DLD1 (cell line): ENCODE results near the gene IFIT3.
"Not testable (repeated sequence)": the region's sequence is repeated elsewhere in the genome, so short reads cannot be mapped to it uniquely, and the experiment has no call there.

ENCODE experiments used
- in situ Hi-C: cut with HindIII; loops from 2 replicates; pipeline ENCODE4 v1.10.0; 2017; ENCODE audit warnings: low sequenced_read_pairs

Gene IFIT3

DNA sequence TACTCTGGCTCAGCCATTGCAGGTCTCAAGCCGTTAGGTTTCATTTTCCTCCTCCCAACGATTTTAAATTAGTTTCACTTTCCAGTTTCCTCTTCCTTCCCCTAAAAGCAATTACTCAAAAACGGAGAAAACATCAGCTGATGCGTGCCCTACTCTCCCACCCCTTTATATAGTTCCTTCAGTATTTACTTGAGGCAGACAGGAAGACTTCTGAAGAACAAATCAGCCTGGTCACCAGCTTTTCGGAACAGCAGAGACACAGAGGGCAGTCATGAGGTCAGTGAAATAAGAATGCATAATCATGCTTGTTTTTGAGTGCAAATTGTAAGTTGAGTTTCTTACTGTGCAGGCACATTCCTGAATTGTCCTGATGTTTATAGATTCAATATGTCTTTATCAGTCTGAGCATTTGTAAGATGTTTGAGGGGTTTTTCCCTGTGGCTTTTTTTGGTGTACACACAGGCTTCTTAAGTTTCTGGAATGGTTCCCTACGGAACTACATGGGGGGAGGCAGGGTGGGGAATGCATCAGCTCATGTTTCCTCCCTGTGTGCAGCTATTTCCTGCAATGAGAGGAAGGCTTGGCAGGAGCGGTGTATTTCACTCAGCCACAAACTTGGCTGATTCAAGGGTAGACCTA lies at the start of gene IFIT3:
TSS of gene IFIT3 (plus strand) at position 195 of the 639 bp plus-strand sequence. CDS start at position 272, 77 bp downstream.
- in situ Hi-C loops, result no loop called here

DNA sequence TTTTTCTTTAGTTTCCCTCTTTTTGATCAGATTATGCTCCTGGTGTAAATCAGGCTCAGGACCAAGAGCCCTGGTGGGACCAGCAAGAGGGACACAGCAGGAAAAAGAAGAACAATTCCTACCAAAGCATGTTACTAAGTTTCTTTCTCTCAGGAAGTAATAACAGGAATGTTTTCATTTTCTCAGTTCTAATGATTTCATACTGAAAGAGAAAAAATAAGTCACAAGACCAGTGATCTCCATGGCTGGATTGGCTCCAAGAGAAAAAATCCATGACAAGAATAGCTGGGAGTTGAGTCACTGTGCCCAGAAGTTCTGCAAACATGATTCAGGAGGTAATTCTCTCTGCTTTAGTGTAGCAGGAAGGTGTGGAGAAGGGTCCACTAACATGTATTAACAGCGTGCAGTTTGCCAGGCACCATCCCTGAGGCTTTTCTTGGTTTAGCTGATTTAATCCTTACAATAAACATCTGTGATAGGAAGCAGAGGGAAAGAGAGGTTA lies 49.7 kb upstream of the IFIT3 start:
- in situ Hi-C loops, result no loop called here

DNA sequence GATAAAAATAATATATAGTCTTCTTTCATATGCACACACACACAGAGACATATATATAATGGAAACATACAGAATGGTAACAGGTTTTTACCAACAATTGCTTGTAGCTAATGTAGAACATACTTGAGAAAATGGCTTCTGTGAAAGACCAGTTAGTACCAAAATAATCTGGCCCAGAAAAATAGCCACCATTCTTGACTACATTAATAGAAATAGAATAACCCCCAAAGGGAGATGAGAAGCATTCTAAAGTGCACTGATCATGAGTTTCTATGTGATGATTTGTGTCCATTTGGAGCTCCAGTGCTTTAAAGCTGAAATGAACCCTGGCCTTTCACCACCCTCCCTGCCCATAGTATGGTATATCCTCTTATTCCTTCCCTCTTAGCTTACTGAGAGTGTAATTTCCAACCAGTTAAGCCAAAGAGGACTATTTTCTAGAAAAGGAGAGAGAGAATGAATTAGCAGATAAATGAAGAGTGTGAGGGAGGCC lies 48.9 kb upstream of the IFIT3 start:
- in situ Hi-C loops, result no loop called here

GRCh38 chr10:89279421-89279869 lies 48.4 kb upstream of the IFIT3 start:
- in situ Hi-C loops, result no loop called here

DNA sequence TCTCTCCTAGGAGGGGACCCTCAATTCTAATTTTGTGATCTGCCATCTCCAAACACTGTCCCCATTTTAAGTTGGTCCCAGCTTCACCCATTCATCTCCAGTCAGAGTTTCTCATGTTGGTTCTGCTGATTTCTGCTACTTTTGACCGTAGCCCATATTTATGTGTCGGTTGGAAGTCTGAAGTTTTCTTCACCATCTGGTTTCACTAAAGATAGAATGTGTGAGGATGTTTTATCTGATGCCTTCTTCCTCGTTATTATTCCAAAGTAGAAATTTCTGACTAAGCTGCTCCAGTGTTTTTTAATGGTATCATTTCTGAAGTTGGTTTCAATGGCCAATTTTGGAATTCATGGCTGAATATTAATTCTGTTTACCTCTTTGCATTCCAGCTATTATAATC lies 47.3 kb upstream of the IFIT3 start:
- in situ Hi-C loops, result no loop called here

GRCh38 chr10:89281606-89282395 lies 46.0 kb upstream of the IFIT3 start:
- in situ Hi-C loops, result no loop called here

DNA sequence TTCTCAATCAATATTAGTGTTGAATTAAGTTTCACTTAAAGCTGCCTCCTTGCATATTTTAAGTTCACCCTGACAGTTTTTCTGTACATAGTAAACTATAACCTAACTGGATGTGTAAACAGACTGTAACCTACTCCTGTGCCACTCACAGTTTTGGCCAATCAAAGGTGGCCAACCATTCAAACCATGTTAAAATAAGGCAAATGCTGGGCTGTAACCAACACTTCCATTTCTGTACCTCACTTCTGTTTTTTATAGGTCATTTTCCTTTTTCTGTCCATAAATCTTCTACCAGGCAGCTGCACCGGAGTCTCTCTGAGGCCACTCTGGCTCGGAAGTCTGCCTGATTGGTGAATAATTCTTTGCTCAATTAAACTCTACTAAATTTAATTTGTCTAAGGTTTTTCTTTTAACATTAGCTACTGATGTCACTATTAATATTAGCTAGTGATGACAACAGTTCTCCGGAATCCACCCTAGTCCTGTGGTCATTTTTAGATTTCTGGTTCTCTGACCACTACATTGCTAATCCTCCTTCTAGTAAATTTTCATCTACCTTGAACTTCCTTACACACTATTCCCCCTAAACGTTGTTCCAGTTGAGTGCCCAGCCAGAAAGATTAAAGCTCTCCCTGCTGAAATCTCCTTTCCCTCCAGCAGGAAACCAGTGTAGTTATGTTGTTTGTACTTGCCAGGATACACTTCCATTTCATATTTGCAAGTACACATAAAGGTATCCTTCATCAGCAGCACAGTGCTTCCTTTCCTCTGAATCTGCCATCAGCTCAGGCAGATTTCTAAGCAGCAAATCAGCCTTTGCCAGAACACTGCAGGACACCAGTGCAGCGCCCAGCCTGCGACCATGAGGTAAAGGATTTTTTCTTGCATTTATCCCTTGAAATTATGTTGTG lies 44.5 kb upstream of the IFIT3 start:
- in situ Hi-C loops, result no loop called here

DNA sequence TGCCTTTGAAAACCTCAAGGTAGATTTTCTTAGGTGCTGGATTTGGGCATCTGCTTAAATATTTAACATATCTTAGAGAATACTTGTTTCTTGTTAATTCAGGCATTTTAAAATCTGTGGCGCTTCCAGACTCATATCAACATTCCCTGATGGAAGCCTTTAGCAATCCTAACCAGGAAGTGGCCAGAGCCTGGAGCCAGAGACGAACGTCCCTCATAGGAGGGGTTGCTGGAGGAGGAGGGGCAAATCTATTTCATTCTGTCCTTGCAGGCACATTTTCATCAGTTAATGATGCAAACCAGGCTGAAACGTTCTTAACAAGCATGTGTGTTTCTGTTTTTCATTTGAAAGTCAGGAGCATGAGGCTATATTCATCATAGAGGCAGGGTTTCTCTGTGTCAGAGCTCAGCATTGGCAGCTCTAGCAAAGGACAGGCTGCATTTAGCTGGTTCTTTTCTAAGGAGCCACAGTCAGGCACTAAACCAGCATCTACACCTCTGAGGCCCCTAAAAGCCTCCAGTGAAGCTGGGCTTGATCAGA lies 43.8 kb upstream of the IFIT3 start:
- in situ Hi-C loops, result no loop called here

- in situ Hi-C loops, result not testable (repeated sequence)
Observed at GRCh38 chr10:89284711-89285110, 43.1 kb upstream of the IFIT3 start.

- in situ Hi-C loops, result not testable (repeated sequence)
Observed at GRCh38 chr10:89285303-89285702, 42.5 kb upstream of the IFIT3 start.

GRCh38 chr10:89294721-89295239 lies 33.0 kb upstream of the IFIT3 start:
- in situ Hi-C loops, result no loop called here

- in situ Hi-C loops, result no loop called here
Observed at GRCh38 chr10:89295597-89295996, 32.2 kb upstream of the IFIT3 start.

DNA sequence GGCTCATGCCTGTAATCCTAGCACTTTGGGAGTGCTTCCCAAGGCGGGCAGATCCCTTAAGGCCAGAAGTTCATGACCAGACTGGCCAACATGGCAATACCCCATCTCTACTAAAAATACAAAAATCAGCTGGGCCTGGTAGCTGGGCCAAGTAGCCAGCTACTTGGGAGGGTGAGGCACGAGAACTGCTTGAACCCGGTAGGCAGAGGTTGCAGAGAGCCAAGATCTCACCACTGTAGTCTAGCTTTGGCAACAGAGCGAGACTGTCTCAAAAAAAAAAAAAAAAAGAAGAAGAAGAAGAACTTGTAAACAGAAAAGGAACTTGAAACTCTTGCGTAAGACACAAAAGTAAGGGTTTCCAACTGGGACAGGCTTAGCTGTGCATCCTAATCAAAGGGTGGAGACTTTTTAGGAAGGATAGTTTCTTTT lies 31.6 kb upstream of the IFIT3 start:
- in situ Hi-C loops, result no loop called here

GRCh38 chr10:89297356-89297755 lies 30.4 kb upstream of the IFIT3 start:
- in situ Hi-C loops, result no loop called here

GRCh38 chr10:89297791-89298190 lies 30.0 kb upstream of the IFIT3 start:
- in situ Hi-C loops, result no loop called here

DNA sequence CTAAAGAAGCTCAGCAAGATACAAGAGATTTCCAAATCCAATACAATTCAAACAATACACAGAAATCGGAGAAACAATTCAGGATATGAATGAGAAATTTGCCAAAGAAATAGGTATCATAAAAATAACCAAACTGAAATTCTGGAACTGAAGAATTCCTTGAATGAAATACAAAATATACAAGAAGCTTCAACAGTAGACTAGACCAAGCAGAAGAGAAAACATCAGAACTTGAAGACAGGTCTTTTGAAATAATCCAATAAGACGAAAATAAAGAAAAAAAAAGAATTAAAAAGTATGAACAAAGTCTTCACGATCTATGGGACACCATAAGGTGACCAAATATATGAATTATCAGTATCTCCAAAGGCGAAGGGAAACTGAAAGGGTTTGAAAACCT lies 28.8 kb upstream of the IFIT3 start:
- in situ Hi-C loops, result no loop called here

- in situ Hi-C loops, result no loop called here
Observed at GRCh38 chr10:89301232-89301631, 26.6 kb upstream of the IFIT3 start.

GRCh38 chr10:89301721-89302445 lies 25.9 kb upstream of the IFIT3 start, which contains the start of gene IFIT2:
Gene IFIT2 (plus strand): TSS chr10:89302046. CDS start chr10:89302124, 78 bp downstream.
- in situ Hi-C loops, result no loop called here

DNA sequence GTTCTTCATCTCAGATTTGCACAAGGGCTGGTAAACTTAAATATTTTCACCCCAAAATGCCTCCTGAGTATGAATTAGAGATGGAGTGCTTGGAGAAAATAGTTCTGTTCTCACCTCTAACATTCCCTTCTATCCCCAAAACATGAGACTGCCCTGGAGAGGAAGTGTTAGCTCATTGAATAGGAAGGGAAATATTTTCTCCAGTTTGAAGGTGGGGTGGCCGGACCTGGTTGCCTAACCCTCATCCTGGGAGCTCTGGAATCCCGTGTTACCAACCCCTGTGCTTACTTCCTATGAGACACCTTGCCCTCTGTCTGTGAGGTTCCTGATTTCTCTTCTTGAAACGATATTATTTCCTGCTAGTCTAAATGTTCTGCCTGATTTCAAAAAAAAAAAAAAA lies 25.2 kb upstream of the IFIT3 start:
- in situ Hi-C loops, result no loop called here

DNA sequence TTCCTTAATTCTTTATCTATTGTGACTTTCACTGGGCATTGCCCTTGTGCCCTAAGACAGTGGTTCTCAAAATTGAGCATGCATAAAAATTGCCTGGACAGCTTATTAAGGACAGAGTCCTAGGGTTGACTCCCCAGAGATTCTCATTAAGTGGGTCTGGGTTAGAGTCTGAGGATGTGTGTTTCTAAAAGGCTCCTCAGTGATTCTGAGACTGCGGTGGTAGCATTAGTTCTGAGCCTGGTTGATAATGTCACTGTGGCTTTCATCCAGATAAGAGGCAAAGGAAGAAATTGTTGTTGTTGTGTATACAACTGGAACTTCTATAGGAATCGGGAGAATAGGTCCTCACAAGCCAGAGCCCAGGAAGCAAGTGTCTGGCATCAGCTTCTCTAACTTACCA lies 24.6 kb upstream of the IFIT3 start:
- in situ Hi-C loops, result no loop called here
